ENCODE measurements around the gene ZNF217.

DNA sequence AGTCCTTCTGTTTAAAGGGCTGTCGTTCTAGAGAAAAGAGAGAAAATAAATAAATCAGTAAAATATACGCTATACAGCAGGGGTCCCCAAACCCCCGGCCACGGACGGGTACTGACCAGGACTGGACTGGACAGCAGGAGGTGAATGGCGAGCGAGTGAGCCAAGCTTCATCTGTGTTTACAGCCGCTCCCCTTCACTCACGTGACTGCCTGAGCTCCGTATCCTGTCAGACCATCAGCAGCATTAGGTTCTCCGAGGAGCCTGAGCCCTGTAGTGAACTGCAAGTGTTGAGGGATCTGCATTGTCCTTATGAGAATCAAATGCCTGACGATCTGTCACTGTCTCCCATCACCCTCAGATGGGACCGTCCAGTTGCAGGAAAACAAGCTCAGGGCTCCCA lies 76.5 kb downstream of the ZNF217 start:
- TF ChIP-seq, protein P1, sequence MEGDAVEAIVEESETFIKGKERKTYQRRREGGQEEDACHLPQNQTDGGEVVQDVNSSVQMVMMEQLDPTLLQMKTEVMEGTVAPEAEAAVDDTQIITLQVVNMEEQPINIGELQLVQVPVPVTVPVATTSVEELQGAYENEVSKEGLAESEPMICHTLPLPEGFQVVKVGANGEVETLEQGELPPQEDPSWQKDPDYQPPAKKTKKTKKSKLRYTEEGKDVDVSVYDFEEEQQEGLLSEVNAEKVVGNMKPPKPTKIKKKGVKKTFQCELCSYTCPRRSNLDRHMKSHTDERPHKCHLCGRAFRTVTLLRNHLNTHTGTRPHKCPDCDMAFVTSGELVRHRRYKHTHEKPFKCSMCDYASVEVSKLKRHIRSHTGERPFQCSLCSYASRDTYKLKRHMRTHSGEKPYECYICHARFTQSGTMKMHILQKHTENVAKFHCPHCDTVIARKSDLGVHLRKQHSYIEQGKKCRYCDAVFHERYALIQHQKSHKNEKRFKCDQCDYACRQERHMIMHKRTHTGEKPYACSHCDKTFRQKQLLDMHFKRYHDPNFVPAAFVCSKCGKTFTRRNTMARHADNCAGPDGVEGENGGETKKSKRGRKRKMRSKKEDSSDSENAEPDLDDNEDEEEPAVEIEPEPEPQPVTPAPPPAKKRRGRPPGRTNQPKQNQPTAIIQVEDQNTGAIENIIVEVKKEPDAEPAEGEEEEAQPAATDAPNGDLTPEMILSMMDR (conservative IDR thresholded peaks at IDR 0.05; ENCODE audit: low read depth, low read length), result no peak
- TF ChIP-seq EZH2phosphoT487 (IDR thresholded peaks at IDR 0.05; ENCODE audit: borderline replicate concordance, low read length), result no peak

Measured in PC-3 (cell line).